NCI-H2196 treated with DMSO at 0.1 percent for 48 hours (cell line): ENCODE results near the gene R3HCC1L.
"Not testable (repeated sequence)": the region's sequence is repeated elsewhere in the genome, so short reads cannot be mapped to it uniquely, and the experiment has no call there.

Source experiments
- DNase-seq: peaks from one replicate; lab custom pipeline; 2025; ENCODE audit not compliant: unreplicated experiment; lab: John Stamatoyannopoulos, UW

R3HCC1L gene

DNA sequence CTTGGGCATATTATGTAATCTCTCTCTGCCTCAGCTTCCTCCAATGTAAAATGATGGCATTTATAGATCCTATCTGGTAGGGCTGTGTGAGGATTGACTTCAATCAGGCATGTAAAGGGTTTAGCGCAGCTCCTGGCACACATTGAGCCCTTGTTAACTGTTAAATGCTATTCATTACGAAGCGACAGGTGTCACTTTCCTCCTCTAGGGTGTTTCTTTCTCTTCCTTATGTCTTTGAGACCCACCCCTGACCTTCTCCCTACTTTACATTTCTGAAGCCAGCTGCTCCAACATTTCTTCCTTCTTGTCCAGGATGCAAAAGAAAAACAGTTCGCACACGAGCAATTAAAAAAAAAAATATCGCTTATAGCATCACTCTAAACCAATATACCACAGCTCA lies 5.7 kb upstream of the R3HCC1L start:
- DNase-seq: no peak

DNA sequence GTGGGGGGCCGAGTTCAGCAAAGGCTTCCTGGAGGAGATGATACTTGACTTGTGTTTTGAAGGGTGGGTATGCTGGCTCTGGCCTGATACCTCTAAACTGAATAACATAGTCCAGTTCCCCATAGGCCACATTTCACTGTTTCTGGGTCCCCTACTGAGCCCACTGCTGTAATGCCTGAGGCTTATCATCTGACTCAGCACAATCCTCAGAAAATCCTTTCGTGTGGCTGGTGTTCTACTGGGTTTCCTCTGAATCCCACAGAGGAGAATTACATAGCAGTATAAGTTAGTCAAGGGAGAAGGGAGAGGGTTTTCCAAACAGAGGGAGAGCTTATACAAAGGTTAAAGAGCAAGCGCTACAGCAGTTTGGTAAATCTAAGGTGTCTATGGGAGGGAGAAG lies 2.8 kb upstream of the R3HCC1L start:
- DNase-seq: no peak

DNA sequence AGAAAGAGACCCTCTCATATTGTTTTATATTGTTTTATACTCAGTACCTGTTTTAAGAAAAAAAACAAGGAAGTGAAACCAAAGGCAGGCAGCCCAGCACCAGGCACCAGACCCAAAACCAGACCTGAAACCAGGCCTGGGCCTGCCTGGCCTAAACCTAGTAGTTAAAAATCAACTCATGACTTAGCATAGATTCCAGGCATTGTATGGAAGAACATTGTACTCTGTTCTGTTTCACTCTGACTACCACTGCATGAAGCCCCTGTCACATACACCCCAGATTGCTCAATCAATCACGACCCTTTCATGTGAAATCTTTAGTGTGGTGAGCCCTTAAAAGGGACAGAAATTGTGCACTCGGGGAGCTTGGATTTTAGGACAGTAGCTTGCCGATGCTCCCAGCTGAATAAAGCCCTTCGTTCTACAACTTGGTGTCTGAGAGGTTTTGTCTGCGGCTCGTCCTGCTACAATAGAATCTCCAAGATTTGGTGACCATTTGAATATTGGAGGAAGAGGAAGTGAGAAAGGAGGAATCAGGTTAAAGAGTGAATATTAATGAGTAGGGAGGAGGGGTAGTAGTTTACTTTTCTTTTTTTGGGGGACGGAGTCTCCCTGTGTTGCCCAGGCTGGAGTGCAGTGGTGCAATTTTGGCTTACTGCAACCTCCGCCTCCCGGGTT lies 1.2 kb upstream of the R3HCC1L start:
- DNase-seq: not testable (repeated sequence)

GRCh38 chr10:98134117-98134430 lies 383 bp upstream of the R3HCC1L start:
- no peak for DNase-seq

DNA sequence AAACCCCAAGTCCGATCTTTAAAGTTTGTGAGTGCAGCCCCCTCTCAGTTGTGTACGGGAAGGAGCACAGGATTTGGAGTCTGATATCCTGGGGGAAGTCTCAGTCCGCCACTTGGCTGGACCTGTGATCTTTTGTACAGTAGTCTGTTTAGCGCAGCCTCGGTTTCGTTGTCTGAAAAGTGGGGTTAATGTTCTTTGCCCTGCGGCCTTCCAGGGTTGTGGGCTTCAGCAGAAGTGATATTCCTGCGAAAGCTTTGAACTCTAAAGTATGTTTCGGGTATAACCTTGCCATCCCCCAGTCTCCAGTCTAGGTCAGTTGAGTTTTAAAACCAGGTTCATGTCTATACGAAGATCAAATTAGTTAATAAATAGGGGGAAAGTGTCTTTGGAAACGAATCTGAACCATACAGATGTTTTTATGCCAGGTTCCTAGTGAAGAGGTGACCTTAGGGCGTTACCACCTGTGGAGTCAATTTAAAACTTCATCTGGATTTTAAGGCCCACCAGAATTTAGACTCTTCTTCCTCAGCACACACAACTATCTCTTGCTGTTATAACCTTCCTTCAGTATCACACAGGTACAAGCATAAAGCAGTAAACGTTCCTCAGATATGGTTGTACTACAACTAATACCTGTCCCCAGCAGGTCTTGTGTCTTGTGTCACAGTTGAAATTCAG lies 904 bp downstream of the R3HCC1L start:
- no peak for DNase-seq

DNA sequence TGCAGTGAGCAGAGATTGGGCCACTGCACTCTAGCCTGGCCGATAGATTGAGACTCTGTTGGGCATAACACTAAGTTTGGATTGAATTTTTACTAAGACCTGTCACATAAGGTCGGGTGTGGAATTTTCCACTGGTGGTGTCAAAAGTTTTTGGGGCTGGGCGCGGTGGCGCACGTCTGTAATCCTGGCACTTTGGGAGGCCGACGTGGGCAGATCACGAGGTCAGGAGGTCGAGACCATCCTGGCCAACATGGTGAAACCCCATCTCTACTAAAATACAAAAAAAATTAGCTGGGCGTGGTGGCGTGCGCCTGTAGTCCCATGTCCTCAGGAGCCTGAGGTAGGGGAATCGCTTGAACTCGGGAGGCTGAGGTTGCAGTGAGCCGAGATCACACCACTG lies 2.3 kb downstream of the R3HCC1L start:
- not testable (repeated sequence) for DNase-seq

DNA sequence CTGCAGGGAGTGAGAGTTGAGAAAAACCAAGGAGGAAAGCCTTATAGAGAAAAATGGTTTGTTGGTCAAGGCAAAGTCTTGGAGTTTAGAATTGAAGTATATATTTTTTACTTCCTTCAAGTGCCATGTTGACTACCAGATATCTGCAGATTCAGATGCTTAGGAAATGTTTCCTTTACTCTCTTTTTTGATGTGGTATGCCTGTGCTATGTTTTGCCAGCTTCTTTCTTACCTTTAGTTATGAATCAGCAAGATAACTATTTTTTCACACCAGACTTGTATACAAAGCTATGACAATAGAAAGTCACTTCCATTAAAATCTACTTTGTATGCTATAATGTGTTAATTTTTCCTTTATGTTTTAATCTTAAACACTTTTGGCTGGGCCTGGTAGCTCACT lies 3.6 kb downstream of the R3HCC1L start:
- DNase-seq: no peak

- DNase-seq: no peak
These were observed 5.0 kb downstream of the R3HCC1L start for GRCh38 chr10:98139431-98139830.

DNA sequence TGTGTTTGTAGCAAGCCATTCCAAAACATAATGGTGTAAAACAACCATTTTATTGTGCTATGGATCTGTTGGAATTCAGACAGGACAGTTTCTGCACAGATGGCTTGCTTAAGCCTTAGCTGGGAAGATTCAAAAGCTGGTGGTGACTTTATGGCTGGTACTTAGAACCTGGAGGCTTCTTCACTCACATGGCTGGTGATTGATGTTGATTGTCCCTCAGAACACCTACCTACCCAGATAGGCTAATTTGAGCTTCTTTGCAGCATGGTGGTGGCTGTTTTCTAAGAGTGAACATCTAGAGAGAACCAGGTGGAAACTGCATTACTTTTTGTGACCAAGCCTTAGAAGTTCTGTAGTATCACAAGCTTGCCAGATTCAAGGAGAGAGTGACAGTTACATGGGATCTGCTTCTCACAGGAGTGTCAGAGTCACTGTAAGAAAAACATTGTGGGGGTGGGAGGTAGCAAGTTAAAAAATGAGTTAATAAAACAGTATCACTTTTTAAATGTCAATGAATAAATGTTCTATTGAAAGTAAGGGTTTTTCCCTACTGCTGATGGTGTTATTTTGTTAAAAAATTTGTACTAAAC lies 7.1 kb downstream of the R3HCC1L start:
- DNase-seq: no peak

DNA sequence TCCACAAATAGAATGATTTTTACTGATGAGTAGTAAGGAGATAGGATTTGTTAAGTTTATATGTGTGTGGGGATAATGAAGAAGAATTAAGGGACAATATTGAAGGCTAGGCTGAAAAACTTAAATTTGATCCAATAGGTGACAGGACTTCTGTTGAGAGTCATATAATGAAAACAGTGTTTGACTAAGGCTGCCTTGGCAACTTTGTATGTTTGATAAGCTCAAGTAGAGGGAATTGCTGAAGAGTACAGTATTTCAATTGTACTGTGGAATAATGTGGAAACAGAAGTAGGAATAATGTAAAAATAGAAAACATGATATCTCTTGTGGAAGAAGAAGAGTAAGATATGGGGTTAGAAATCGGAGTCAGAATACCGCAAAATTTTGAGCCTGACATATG lies 10.5 kb downstream of the R3HCC1L start:
- DNase-seq: no peak

GRCh38 chr10:98149858-98150257 lies 15.4 kb downstream of the R3HCC1L start:
- no peak for DNase-seq

DNA sequence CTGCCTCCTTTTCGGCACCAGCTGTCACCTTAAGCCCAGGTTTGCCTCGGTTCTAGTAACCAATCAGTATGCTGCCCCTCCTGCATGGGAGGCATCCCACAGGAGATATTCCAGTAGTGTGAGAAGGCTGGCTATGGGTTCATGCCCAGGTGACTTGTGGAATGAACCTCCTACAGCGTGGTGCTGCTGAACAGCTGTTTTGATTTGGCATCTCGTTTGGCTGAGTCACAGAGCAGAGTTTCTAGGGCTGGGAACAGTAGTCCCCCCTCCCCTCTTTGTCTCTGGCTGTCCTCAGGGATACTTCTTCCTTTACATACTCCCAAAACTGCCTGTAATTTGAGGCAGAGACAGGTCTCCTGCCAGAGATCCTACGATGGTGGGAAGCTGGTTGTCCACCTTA lies 16.1 kb downstream of the R3HCC1L start:
- DNase-seq: no peak

DNA sequence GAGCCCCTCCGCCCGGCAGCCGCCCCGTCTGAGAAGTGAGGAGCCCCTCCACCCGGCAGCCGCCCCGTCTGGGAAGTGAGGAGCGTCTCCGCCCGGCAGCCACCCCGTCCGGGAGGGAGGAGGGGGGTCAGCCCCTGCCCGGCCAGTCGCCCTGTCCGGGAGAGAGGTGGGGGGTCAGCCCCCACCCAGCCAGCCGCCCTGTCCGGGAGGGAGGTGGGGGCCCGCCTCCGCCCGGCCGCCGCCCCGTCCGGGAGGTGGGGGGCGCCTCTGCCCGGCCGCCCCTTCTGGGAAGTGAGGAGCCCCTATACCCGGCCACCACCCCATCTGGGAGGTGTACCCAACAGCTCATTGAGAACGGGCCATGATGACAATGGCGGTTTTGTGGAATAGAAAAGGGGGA lies 18.3 kb downstream of the R3HCC1L start:
- not testable (repeated sequence) for DNase-seq

DNA sequence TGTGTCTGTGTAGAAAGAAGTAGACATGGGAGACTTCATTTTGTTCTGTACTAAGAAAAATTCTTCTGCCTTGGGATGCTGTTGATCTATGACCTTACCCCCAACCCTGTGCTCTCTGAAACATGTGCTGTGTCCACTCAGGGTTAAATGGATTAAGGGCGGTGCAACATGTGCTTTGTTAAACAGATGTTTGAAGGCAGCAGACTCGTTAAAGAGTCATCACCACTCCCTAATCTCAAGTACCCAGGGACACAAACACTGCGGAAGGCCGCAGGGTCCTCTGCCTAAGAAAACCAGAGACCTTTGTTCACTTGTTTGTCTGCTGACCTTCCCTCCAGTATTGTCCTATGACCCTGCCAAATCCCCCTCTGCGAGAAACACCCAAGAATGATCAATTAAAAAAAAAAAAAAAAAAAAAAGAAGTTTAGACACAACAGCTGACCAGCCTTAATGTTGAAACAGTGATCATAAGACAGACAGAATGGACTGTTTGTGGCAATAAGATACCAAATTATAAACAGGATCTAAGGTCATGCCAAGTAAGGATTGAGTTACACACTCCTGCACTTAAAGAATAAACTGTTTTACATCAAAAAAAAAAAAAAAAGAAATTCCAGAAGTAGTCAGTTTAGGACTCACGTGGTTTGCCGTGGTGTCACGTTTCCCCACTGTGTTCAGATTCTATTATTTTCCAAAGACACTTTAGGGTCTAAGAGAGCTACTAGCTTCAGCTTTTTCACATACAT lies 18.9 kb downstream of the R3HCC1L start:
- DNase-seq: not testable (repeated sequence)

- DNase-seq: no peak
These were observed 19.6 kb downstream of the R3HCC1L start for GRCh38 chr10:98154076-98154475.

GRCh38 chr10:98158576-98158975 lies 24.1 kb downstream of the R3HCC1L start:
- no peak for DNase-seq

DNA sequence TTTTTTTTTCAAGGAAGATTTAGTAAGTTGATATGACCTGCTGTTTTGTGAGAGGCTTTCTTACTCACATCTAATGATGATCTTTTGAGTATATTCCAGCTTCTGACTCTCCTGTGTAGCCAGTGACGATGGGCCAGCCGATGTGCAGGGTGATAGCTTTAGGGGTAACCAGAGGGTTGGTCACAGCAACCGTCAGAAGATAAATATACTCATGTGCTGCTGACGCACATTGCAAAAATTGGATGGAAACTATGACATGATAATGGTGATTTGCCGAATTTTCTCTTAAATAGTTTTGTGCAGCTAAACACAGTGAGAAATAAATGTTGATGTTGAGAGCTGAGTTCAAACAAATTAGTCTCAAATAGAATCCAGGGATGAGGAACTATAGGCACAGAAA lies 29.5 kb downstream of the R3HCC1L start:
- DNase-seq: no peak

GRCh38 chr10:98167191-98167590 lies 32.7 kb downstream of the R3HCC1L start:
- DNase-seq: no peak

GRCh38 chr10:98168147-98168546 lies 33.7 kb downstream of the R3HCC1L start:
- DNase-seq: no peak

- DNase-seq: no peak
These were observed 34.3 kb downstream of the R3HCC1L start for GRCh38 chr10:98168766-98169165.

DNA sequence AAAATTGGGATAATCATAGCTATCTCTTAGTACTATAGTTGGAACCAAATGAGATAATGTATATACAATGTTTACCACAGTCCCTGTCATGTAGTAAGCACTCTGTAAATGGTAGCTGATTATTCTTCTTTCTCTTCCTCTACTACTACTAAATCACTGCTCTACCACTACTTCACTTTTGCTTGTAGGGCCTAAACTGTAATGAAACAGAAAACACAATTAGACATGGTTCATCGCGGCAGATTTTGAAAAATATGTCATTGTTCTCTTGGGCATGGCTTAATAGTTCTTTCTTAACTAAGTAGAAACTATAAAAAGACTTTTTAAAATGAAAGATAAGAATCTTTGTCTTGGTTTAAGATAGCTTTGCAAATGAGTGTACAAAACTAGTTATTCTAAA lies 34.9 kb downstream of the R3HCC1L start:
- no peak for DNase-seq
